Placental epithelial cell (primary cell): ENCODE results near the gene SEMA4C. TPM values are rescaled to one million over a fixed set of nuclear protein-coding genes. Genes with fewer than 3 reads are reported as not detected.

Experiments
- total RNA-seq: library from RNA; depleted of rRNA; stranded (reverse); fragments of >200 nt; gene quantifications from 2 replicates; pipeline ENCODE4 v1.2.3, GENCODE V29; 2012

Gene SEMA4C
- total RNA-seq = 72.7 and 121 TPM in 2 replicates

GRCh38 chr2:96869822-96870625 lies at the start of gene SEMA4C:
TSS of gene SEMA4C (minus strand) at chr2:96870080. CDS start at chr2:96867886, 2,194 bp downstream.

GRCh38 chr2:96857667-96858372 lies 12.1 kb downstream of the SEMA4C start, which contains the start of gene ANKRD39:
TSS of gene ANKRD39 (minus strand) at chr2:96858016. CDS start at chr2:96857987, 29 bp downstream.

GRCh38 chr2:96843538-96844268 lies 26.2 kb downstream of the SEMA4C start, which contains the start of gene ANKRD23:
TSS of gene ANKRD23 (minus strand) at chr2:96844021. CDS start at chr2:96843992, 29 bp downstream.

GRCh38 chr2:96816127-96816835 lies 53.6 kb downstream of the SEMA4C start, which contains the start of gene CNNM3:
TSS of gene CNNM3 (plus strand) at chr2:96816268. CDS start at chr2:96816278, 10 bp downstream.

Other genes starting within 250 kb of the SEMA4C start
- gene KANSL3, start 231.8 kb downstream of the SEMA4C start, total RNA-seq = 34.6 and 40.4 TPM in 2 replicates
- under 0.01 and 0.11 TPM in 2 replicates for gene FER1L5, start 227.3 kb downstream of the SEMA4C start, total RNA-seq
- gene LMAN2L, start 130.0 kb downstream of the SEMA4C start, total RNA-seq = 13.7 and 21.0 TPM in 2 replicates
- gene CNNM4, start 109.2 kb downstream of the SEMA4C start, total RNA-seq = 7.0 and 9.0 TPM in 2 replicates
- 8.1 and 11.4 TPM in 2 replicates for gene CNNM3, start 53.8 kb downstream of the SEMA4C start, total RNA-seq
- gene ANKRD23, start 26.1 kb downstream of the SEMA4C start, total RNA-seq = 2.4 and 5.5 TPM in 2 replicates
- gene ANKRD39, start 12.1 kb downstream of the SEMA4C start, total RNA-seq = 6.3 and 11.3 TPM in 2 replicates
- 1.2 TPM in 1 of 2 replicates, not detected in the other for gene FAM178B, start 116.5 kb upstream of the SEMA4C start, total RNA-seq
- gene FAHD2B, start 224.8 kb upstream of the SEMA4C start, total RNA-seq = 4.7 and 4.8 TPM in 2 replicates
- 36.4 and 66.0 TPM in 2 replicates for gene ANKRD36, start 243.1 kb upstream of the SEMA4C start, total RNA-seq